Kidney epithelial cell (primary cell): ENCODE measurements around the gene RSRC1. TPM values are rescaled to one million over a fixed set of nuclear protein-coding genes. Genes with fewer than 3 reads are reported as not detected.

Experiments
- DNase-seq: peaks from one replicate; pipeline ENCODE4 v3.0.0-alpha.2; 2010; ENCODE audit warnings: low read depth
- H3K27me3 ChIP-seq: 2 replicates; pipeline ENCODE4 v1.6.0; 2011; ENCODE audit warnings: low read length; ENCODE audit not compliant: control insufficient read depth, insufficient read depth
- H3K36me3 ChIP-seq: 2 replicates; pipeline ENCODE4 v1.5.1; 2011; ENCODE audit warnings: low read length; ENCODE audit not compliant: control insufficient read depth, insufficient read depth
- H3K4me3 ChIP-seq: 2 replicates; pipeline ENCODE4 v1.5.1; 2011; ENCODE audit warnings: low read depth, mild to moderate bottlenecking, control low read depth, low read length
- total RNA-seq: library from RNA; depleted of rRNA; stranded (reverse); fragments of >200 nt; gene quantifications from 2 replicates; pipeline ENCODE4 v1.2.3, GENCODE V29; 2015
- TF ChIP-seq, protein P1 (sequence below): IDR thresholded peaks from 2 replicates; pipeline ENCODE4 v1.5.1; 2011; ENCODE audit warnings: mild to moderate bottlenecking, moderate library complexity, low read length, control low read depth, inconsistent platforms; ENCODE audit not compliant: insufficient read depth, poor library complexity, severe bottlenecking

RSRC1 gene
- total RNA-seq, 1 donor from 2014 or later, result 27.4 TPM

DNA sequence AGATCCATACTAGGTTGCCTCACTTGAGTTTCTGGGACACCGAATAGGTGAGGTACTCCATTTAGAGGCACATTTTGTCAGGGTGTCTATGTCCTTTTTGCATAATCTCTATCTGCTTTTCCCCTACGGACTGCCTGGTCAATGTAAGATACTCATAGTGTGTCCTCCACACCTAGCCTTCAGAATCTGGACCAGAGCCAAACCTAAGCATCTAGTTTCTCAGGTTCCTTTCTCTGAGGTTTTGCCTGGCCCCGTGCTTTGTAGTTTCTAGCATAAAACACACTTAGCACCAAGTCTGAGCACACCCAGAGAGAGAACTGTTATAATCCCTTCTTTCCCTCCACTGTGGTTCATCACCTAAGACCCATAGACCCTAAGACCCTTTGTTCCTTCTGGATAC, 355.2 kb downstream of the RSRC1 start:
- Histone ChIP-seq H3K27me3 (no peaks in the 10 kb centered on the region), H3K4me3 (no peak overlapping the region), H3K36me3 (no peaks in the 10 kb centered on the region)
- DNase-seq, result no peak
- TF ChIP-seq, protein P1, sequence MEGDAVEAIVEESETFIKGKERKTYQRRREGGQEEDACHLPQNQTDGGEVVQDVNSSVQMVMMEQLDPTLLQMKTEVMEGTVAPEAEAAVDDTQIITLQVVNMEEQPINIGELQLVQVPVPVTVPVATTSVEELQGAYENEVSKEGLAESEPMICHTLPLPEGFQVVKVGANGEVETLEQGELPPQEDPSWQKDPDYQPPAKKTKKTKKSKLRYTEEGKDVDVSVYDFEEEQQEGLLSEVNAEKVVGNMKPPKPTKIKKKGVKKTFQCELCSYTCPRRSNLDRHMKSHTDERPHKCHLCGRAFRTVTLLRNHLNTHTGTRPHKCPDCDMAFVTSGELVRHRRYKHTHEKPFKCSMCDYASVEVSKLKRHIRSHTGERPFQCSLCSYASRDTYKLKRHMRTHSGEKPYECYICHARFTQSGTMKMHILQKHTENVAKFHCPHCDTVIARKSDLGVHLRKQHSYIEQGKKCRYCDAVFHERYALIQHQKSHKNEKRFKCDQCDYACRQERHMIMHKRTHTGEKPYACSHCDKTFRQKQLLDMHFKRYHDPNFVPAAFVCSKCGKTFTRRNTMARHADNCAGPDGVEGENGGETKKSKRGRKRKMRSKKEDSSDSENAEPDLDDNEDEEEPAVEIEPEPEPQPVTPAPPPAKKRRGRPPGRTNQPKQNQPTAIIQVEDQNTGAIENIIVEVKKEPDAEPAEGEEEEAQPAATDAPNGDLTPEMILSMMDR, result no peak

GRCh38 chr3:158470944-158471638, 361.2 kb downstream of the RSRC1 start:
- DNase-seq, result no peak
- Histone ChIP-seq H3K36me3 (no peaks in the 10 kb centered on the region), H3K27me3 (no peaks in the 10 kb centered on the region), H3K4me3 (no peak overlapping the region)
- TF ChIP-seq, protein P1, result no peak

DNA sequence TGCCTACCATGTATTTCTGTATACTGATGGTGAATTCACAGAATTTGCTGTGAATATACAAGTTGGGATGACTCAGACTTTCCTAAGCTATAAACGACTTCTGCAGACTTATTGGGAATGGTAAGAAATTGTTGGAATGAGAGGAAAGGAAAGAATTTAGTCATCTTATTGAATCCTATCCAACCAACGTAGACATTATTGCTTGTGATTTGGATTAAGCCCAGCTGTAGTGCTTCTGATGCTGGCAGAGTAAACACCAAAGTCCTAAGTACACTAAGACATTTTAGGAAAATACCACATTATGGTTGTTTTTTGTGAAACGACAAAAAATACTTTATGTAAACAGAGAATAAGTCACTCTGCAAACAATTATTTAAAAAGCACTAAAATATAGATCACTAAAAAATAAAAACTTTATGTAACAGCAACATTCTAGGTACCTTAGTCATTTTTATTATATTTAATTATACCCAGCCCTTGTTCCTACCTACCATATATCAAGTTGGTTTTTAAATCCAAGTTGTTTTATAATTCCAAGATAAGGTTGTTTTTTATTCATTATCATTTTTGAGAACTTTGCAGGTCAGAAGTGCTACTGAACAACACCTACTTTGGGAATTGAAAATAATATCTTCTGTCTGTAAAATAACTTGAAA, 361.9 kb downstream of the RSRC1 start:
- Histone ChIP-seq H3K36me3 (no peaks in the 10 kb centered on the region), H3K4me3 (no peak overlapping the region), H3K27me3 (no peaks in the 10 kb centered on the region)
- DNase-seq, result no peak
- TF ChIP-seq, protein P1, result no peak

- TF ChIP-seq, protein P1, result no peak
- DNase-seq, result no peak
- no peak overlapping the region for H3K4me3 ChIP-seq
These were observed 369.2 kb downstream of the RSRC1 start for GRCh38 chr3:158479051-158479450.

DNA sequence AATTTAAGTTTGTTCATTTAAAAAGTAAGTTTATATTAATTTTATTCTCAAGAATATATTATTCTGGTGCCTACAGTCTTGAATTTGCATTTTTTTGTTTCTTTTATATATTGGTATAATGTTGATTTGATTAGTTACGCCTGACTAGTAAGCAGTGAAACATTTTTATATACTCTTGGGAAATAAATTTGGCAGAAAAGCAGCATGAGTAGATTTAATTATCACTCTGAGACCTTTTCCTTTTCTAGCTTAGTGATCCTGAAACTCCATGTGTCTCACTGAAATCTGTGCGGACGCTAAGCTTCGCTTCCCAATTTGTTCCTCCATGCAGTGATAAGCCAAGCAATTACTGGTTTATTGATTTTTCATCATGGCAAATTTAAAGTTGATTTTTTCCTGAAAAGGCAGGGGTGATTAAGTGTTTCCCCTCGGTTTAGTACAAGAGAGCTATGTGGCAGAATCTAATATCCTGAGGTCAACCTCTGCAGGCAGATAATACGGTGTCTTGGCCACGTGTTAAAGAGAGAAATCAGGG, 373.9 kb downstream of the RSRC1 start:
- TF ChIP-seq, protein P1, result no peak
- H3K36me3 ChIP-seq, result no peaks in the 10 kb centered on the region
- H3K27me3 ChIP-seq, result no peaks in the 10 kb centered on the region
- H3K4me3 ChIP-seq, result no peak overlapping the region
- no peak for DNase-seq

More at GRCh38 chr3:158479051-158479450, 369.2 kb downstream of the RSRC1 start:
- Histone ChIP-seq H3K27me3 (no peaks in the 10 kb centered on the region), H3K36me3 (no peaks in the 10 kb centered on the region)

GRCh38 chr3:158486200-158486599, 376.3 kb downstream of the RSRC1 start:
- TF ChIP-seq, protein P1, result no peak
- DNase-seq, result no peak
- no peaks in the 10 kb centered on the region for H3K36me3 ChIP-seq
- no peaks in the 10 kb centered on the region for H3K27me3 ChIP-seq
- H3K4me3 ChIP-seq, result no peak overlapping the region
